PC-9 (cell line): ENCODE data around the gene SNX27.

Experiments used
- EZH2 ChIP-seq: fragments of 200-600 bp; sonication (generic); IDR thresholded peaks from 2 replicates; pipeline ENCODE4 v1.8.0; 2017; ENCODE audit warnings: antibody characterized with exemption, low read depth
- TF ChIP-seq, protein P1 (sequence below): fragments of 200-600 bp; sonication (generic); conservative IDR thresholded peaks from 2 replicates; pipeline ENCODE4 v1.6.1; 2017; ENCODE audit warnings: mixed run types, antibody characterized with exemption, mild to moderate bottlenecking, moderate library complexity

DNA sequence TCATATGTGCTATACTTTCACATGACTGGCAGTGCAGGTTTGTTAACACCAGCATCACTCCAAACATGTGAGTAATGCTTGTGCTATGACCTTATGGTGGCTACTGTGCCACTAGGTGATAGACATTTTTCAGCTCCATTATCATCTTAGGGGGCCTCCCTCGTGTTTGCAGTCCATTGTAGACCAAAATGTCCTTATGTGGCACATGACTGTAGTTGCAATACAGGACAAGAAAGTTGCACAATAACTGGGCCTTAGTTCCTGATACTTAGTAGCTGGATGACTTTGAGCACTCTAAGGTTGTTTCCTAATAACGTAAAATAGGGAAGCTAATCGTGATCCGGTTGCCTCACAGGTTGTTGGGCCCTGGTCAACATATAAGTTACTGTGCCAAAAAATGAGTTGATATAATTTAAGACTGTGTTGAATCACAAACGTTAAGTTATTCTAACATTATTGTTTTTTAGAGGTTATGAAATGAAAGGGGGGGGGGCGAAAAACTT is 511 bp upstream of the SNX27 start:
- TF ChIP-seq, protein P1, sequence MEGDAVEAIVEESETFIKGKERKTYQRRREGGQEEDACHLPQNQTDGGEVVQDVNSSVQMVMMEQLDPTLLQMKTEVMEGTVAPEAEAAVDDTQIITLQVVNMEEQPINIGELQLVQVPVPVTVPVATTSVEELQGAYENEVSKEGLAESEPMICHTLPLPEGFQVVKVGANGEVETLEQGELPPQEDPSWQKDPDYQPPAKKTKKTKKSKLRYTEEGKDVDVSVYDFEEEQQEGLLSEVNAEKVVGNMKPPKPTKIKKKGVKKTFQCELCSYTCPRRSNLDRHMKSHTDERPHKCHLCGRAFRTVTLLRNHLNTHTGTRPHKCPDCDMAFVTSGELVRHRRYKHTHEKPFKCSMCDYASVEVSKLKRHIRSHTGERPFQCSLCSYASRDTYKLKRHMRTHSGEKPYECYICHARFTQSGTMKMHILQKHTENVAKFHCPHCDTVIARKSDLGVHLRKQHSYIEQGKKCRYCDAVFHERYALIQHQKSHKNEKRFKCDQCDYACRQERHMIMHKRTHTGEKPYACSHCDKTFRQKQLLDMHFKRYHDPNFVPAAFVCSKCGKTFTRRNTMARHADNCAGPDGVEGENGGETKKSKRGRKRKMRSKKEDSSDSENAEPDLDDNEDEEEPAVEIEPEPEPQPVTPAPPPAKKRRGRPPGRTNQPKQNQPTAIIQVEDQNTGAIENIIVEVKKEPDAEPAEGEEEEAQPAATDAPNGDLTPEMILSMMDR, result no peak
- no peak for TF ChIP-seq EZH2
